IPS-15b (cell line): Measurements from ENCODE around the gene PNPLA5.

Source experiments
- H3K27me3 ChIP-seq: one replicate; pipeline ENCODE4 v1.6.1; 2013; ENCODE audit warnings: low read length; ENCODE audit not compliant: control insufficient read depth, insufficient read depth
- H3K36me3 ChIP-seq: one replicate; pipeline ENCODE4 v1.6.1; 2013; ENCODE audit warnings: low read length; ENCODE audit not compliant: control insufficient read depth, insufficient read depth
- H3K4me1 ChIP-seq: one replicate; pipeline ENCODE4 v1.6.1; 2013; ENCODE audit warnings: mild to moderate bottlenecking, low read length; ENCODE audit not compliant: control insufficient read depth, insufficient read depth
- H3K4me3 ChIP-seq: one replicate; pipeline ENCODE4 v1.5.1; 2013; ENCODE audit warnings: low read depth, low read length
- H3K9ac ChIP-seq: one replicate; pipeline ENCODE4 v1.6.1; 2013; ENCODE audit warnings: low read depth, mild to moderate bottlenecking, low read length
- H3K9me3 ChIP-seq: one replicate; pipeline ENCODE4 v1.6.1; 2013; ENCODE audit warnings: mild to moderate bottlenecking, low read length; ENCODE audit not compliant: control insufficient read depth, insufficient read depth

The PNPLA5 gene

GRCh38 chr22:43858156-43858895, 33.5 kb downstream of the PNPLA5 start:
- H3K36me3 ChIP-seq = peaks cover 6% of the 10 kb centered on the region

DNA sequence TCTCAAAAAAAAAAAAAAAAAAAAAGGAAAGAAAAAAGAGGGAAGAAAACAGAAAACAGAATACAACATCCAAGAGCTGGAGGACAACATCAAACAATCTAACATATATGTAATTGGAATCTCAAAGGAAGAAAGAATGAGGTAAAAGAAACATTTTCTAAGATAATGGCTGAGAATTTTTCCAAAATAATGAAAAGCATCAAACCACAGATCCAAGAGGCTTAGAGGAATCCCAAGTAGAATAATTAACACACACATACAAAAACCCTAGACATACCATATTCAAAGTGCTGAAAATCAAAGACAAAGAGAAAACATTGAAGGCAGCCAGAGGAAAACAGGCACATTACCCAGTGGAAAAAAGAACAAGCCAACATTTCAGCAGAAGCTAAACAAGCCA, 34.4 kb downstream of the PNPLA5 start:
- Histone ChIP-seq H3K4me1 (peaks cover 19% of the 10 kb centered on the region), H3K27me3 (no peaks in the 10 kb centered on the region), H3K4me3 (no peak overlapping the region), H3K9me3 (no peaks in the 10 kb centered on the region), H3K9ac (no peak overlapping the region), H3K36me3 (peaks cover 6% of the 10 kb centered on the region)

More at GRCh38 chr22:43858156-43858895, 33.5 kb downstream of the PNPLA5 start:
- no peaks in the 10 kb centered on the region for H3K27me3 ChIP-seq
- H3K9ac ChIP-seq = no peak overlapping the region
- H3K4me1 ChIP-seq = peaks cover 19% of the 10 kb centered on the region
- no peak overlapping the region for H3K4me3 ChIP-seq
- no peaks in the 10 kb centered on the region for H3K9me3 ChIP-seq

GRCh38 chr22:43855431-43855830, 36.4 kb downstream of the PNPLA5 start:
- H3K27me3 ChIP-seq = no peaks in the 10 kb centered on the region
- no peak overlapping the region for H3K4me3 ChIP-seq
- no peaks in the 10 kb centered on the region for H3K9me3 ChIP-seq
- H3K4me1 ChIP-seq = peaks cover 10% of the 10 kb centered on the region
- H3K9ac ChIP-seq = no peak overlapping the region
- peaks cover 6% of the 10 kb centered on the region for H3K36me3 ChIP-seq

GRCh38 chr22:43854786-43855271, 37.0 kb downstream of the PNPLA5 start:
- peaks cover 10% of the 10 kb centered on the region for H3K4me1 ChIP-seq

GRCh38 chr22:43854121-43854785, 37.6 kb downstream of the PNPLA5 start:
- Histone ChIP-seq H3K9me3 (no peaks in the 10 kb centered on the region), H3K4me3 (no peak overlapping the region), H3K27me3 (no peaks in the 10 kb centered on the region), H3K4me1 (peaks cover 10% of the 10 kb centered on the region), H3K9ac (no peak overlapping the region), H3K36me3 (peaks cover 5% of the 10 kb centered on the region)

More at GRCh38 chr22:43854786-43855271, 37.0 kb downstream of the PNPLA5 start:
- Histone ChIP-seq H3K4me3 (no peak overlapping the region), H3K9ac (no peak overlapping the region), H3K27me3 (no peaks in the 10 kb centered on the region), H3K9me3 (no peaks in the 10 kb centered on the region), H3K36me3 (peaks cover 6% of the 10 kb centered on the region)

DNA sequence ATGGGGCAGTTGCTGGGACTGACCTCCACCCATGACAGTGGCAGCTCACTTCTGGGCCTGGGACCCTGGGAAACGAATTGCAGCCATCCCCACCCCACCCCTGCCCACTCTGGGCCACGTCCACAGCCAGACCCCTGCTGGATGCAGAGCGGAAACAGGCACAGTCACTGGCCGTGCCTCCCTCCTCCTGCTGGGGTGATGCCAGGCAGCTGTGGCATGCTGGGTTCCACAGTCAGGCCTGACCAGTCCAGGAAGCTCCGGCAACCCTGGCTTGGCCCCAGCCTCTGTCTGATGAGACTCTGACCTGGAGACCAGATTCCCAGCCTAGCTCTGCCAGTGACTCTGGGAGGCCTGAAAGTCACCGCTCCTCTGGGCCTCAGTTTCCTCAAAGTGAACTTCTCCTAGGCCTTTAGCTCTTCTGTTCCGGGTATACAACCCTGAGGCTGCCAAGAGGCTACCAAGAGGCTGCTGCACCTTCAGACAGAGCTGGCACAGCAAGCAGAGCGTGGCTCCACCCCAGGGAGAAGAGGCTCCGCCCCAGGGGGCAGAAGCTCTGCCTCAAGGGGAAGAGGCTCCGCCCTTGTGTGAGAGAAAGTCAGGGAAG, 38.4 kb downstream of the PNPLA5 start:
- Histone ChIP-seq H3K36me3 (peaks cover 3% of the 10 kb centered on the region), H3K4me1 (peaks cover 7% of the 10 kb centered on the region), H3K9me3 (no peaks in the 10 kb centered on the region), H3K27me3 (no peaks in the 10 kb centered on the region), H3K9ac (no peak overlapping the region), H3K4me3 (no peak overlapping the region)

DNA sequence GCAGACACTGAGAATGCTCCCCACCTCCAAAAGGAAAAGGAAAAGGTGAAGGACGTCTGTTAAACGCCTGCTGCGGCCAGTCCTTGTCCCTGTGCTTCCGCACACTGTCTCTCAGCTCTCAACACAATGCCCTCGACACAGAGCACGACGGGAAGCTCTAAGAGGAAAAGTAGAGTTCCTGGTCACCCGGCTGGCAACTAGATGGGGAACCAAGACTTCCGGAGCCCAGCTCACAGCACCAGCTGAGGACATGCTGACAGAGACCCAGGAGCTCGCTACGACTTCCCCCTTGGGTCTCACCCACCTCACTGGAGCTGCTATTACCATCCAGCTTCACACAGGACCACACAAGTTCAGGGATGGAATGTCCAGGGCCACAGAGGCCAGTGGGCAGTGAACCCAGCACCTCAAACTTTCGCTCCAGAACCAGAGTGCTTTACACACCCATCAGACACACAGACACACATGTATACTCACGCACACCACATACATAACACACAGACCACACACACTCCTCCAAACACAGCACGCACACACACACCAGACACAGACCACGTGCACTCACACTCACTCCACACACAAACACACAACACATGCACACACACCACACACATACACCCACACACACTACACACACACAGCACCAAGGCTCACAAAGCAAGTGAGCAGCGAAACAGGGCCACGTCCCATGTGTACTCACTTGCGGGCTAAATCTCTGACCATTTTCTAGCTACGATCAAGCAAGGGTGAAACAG, 39.1 kb downstream of the PNPLA5 start:
- H3K4me1 ChIP-seq = peaks cover 5% of the 10 kb centered on the region

DNA sequence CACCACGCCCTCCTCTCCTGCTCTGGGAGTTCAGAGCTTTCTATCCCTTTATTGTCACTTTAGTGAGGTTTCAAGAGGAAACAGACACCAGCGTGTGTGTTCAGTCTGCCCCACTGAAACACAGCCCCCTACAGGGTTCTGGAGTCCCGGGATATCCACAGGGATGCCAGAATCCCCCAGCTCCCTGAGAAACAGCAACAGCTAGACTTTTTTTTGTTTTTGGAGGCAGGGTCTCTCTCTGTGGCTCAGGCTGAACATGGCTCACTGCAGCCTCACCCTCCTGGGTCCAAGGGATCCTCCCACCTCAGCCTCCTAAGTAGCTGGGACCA, 39.9 kb downstream of the PNPLA5 start:
- Histone ChIP-seq H3K9ac (no peak overlapping the region), H3K36me3 (peaks cover 3% of the 10 kb centered on the region), H3K4me1 (peaks cover 5% of the 10 kb centered on the region), H3K4me3 (no peak overlapping the region), H3K27me3 (no peaks in the 10 kb centered on the region), H3K9me3 (no peaks in the 10 kb centered on the region)

More for the DNA sequence above, 39.1 kb downstream of the PNPLA5 start:
- H3K36me3 ChIP-seq = peaks cover 3% of the 10 kb centered on the region
- H3K4me3 ChIP-seq = no peak overlapping the region
- H3K9ac ChIP-seq = no peak overlapping the region
- no peaks in the 10 kb centered on the region for H3K27me3 ChIP-seq
- no peaks in the 10 kb centered on the region for H3K9me3 ChIP-seq

GRCh38 chr22:43851058-43851978, 40.5 kb downstream of the PNPLA5 start:
- no peak overlapping the region for H3K4me3 ChIP-seq
- no peaks in the 10 kb centered on the region for H3K27me3 ChIP-seq
- H3K9ac ChIP-seq = no peak overlapping the region
- no peaks in the 10 kb centered on the region for H3K9me3 ChIP-seq
- peaks cover 6% of the 10 kb centered on the region for H3K4me1 ChIP-seq
- H3K36me3 ChIP-seq = peaks cover 3% of the 10 kb centered on the region

GRCh38 chr22:43850529-43850928, 41.3 kb downstream of the PNPLA5 start:
- peaks cover 9% of the 10 kb centered on the region for H3K4me1 ChIP-seq
- no peaks in the 10 kb centered on the region for H3K9me3 ChIP-seq
- no peak overlapping the region for H3K4me3 ChIP-seq
- H3K9ac ChIP-seq = no peak overlapping the region
- H3K36me3 ChIP-seq = peaks cover 3% of the 10 kb centered on the region
- H3K27me3 ChIP-seq = no peaks in the 10 kb centered on the region

DNA sequence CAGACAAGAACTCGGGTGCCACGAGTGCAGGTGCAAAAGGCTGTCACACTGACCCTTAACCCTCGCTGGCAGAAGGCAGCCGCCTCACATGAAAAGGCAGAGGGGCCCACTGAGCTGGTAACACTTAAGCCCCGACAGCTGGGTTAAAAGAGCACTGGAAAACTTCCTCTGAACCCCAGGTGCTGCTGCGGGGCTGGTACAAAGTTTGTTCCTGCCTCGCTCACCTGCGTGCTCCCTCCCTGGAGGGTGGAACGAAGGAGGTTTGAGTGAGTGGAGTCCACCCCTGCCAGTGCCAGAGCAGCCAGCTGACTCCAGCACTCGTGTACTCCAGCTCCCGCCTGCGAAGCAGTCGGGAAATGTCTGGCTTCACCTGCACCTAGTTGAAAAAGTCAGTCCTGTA, 42.1 kb downstream of the PNPLA5 start:
- Histone ChIP-seq H3K27me3 (no peaks in the 10 kb centered on the region), H3K4me1 (peaks cover 11% of the 10 kb centered on the region), H3K9me3 (no peaks in the 10 kb centered on the region), H3K4me3 (no peak overlapping the region), H3K36me3 (peaks cover 2% of the 10 kb centered on the region), H3K9ac (no peak overlapping the region)
